Thymus (tissue), 11 donors: Measurements from ENCODE around the gene MYO5B. TPM values are rescaled to one million over a fixed set of nuclear protein-coding genes. Genes with fewer than 3 reads are reported as not detected.

Source experiments
- DNase-seq, 9 donors: peaks; one replicate each; pipeline ENCODE4 v3.0.0-alpha.2; 2013; ENCODE audit warnings: low spot score in 9 of 9, low read depth in 6 of 9, missing footprints in 1 of 9
- H3K27ac ChIP-seq, 2 donors: one replicate each; pipeline ENCODE4 v1.5.1; 2013; ENCODE audit warnings: control low read depth in 1 of 2, low read depth in 1 of 2, low read length in 1 of 2, mild to moderate bottlenecking in 1 of 2, moderate library complexity in 1 of 2
- H3K27me3 ChIP-seq, 2 donors: one replicate each; pipeline ENCODE4 v1.5.1; 2013; ENCODE audit warnings: low read length in 1 of 2; ENCODE audit not compliant: control insufficient read depth in 2 of 2, insufficient read depth in 1 of 2
- H3K36me3 ChIP-seq, 2 donors: one replicate each; pipeline ENCODE4 v1.5.1; 2013; ENCODE audit warnings: low read length in 1 of 2, mild to moderate bottlenecking in 1 of 2, moderate library complexity in 1 of 2; ENCODE audit not compliant: control insufficient read depth in 2 of 2, insufficient read depth in 2 of 2
- H3K4me1 ChIP-seq, 2 donors: one replicate each; pipeline ENCODE4 v1.5.1; 2013; ENCODE audit warnings: low read length in 2 of 2; ENCODE audit not compliant: control insufficient read depth in 2 of 2, insufficient read depth in 2 of 2
- H3K4me3 ChIP-seq, 2 donors: one replicate each; pipeline ENCODE4 v1.5.1; 2013; ENCODE audit warnings: low read length in 2 of 2, control low read depth in 1 of 2, mild to moderate bottlenecking in 1 of 2
- H3K9me3 ChIP-seq, 2 donors: one replicate each; pipeline ENCODE4 v1.5.1; 2013; ENCODE audit warnings: low read length in 1 of 2, mild to moderate bottlenecking in 1 of 2; ENCODE audit not compliant: control insufficient read depth in 2 of 2, insufficient read depth in 1 of 2
- WGBS: extraction: QIAGEN DNeasy Blood & Tissue Kit; methylation state at CpG from one replicate; pipeline ENCODE4 v1.1.7; 2013; 5-methylcytosine and 5-hydroxymethylcytosine counted together
- polyA plus RNA-seq: library from polyadenylated mRNA; stranded (reverse); fragments of 200-250 nt; gene quantifications from one replicate; pipeline ENCODE4 v1.2.3, GENCODE V29; 2013
- total RNA-seq: library from RNA; stranded (reverse); fragments of 120-200 nt; gene quantifications from one replicate; pipeline ENCODE4 v1.2.4, GENCODE V29; 2013
- donor health status: healthy.

Gene MYO5B
- total and polyA plus RNA-seq, 2 donors = 6.2 to 11.1 TPM

DNA sequence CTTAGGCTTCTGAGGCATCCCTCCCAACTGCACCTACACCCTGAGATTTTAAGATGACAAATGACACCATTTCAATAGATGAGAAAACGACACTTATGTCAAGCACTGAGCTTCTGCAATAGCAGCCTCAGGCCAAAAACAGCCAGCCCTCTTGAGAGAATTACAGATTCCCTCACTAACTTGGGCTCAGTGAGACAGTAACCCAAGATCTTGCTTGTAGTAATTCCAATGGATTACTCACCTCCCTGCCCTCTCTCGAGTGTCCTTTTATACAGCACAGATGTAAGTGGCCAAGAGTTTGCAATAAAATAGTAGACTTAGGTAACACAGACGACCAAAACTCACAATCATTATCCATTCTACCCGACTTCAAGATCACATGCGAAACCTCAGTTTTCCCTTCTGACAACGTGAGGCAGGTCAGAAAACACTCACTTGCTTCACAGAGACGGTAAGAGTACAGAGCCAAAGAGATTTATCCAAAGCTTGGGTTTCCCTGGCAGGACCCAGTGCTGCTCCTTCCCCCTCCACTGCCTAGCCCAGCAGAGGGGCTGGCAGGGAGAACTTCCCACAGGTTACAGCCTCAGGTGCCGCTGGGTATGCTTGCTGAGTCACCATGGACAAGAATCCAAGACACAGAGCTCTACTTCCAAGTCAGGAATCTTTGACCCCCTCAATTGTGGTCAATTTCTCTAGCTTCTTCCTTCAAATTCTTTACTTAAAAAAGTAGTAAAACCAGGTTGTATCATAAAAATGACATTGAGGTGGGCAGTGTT lies 181.4 kb downstream of the MYO5B start:
- Histone ChIP-seq H3K36me3 (no peaks in the 10 kb centered on the region), H3K27me3 (no peaks in the 10 kb centered on the region), H3K4me3 (no peak overlapping the region), H3K4me1 (no peaks in the 10 kb centered on the region), H3K9me3 (no peaks in the 10 kb centered on the region), H3K27ac (no peak overlapping the region)
- DNase-seq = no peak
- 85% methylated on average over 8 of the region's 8 CpGs for WGBS

DNA sequence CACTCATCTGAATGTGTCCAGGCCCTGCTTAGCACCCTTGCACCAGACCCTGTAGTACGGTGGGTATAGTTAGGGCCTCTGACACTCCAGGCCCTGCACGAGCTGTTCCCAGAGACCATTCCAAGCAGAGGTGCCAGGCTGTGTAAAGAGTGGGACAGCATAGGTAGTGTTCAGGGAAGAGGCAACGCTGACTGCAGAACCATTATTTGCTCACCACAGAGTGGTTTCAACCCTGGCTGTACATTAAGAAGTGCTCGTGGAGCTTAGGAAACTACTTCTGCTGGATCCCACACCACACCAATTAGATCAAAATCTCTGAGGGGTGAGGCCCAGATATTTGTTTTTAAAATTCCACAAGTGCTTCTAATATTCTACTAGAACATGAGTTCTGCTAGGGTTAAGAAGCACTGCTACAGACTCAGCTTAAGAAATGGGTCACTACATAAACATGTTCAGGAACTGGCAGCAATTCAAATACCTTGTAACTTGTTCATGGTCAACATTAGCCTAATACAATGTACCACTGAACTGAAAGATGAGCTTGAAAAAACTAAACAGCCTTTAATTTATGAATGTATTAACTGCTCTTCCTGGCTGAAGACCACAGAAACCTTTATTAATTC lies 183.0 kb downstream of the MYO5B start:
- no peaks in the 10 kb centered on the region for H3K4me1 ChIP-seq
- no peak for DNase-seq

DNA sequence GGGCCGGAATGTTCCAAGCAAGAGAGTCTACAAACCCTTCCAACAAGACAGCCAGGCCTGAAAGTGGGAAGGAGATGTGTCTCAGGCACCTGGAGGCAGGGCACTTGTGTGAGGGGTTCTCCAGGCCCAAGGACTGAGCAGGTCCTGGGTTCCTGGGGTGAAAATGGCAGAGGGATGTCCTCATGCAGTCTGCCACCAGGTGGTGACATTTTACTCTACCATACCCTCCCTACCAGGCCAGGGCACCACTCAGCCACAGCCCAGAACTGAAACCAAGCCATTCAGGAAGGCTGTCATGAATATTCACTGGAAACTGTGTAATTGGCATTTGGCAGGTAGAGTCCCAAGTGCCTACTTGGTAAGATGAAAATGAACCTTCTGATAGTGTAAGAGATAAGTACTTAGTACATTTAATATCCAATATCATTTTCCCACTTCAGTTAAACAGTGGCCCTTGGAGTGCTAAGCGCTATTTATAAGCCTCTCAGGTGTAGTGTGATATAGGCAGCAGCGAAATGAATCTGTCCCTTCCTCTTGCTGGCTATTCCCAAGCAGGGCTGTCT lies 185.1 kb downstream of the MYO5B start:
- no peaks in the 10 kb centered on the region for H3K9me3 ChIP-seq
- no peaks in the 10 kb centered on the region for H3K27me3 ChIP-seq
- no peak overlapping the region for H3K27ac ChIP-seq
- H3K36me3 ChIP-seq = no peaks in the 10 kb centered on the region
- WGBS = 96% methylated on average over 3 of the region's 3 CpGs
- no peaks in the 10 kb centered on the region for H3K4me1 ChIP-seq
- H3K4me3 ChIP-seq = no peak overlapping the region
- peak in 8 of 9 donors; percentile 2 to 47 (median 16) for DNase-seq

More for the DNA sequence above, 183.0 kb downstream of the MYO5B start:
- no peak overlapping the region for H3K4me3 ChIP-seq
- H3K27me3 ChIP-seq = no peaks in the 10 kb centered on the region
- no peaks in the 10 kb centered on the region for H3K36me3 ChIP-seq
- WGBS = 94% methylated on average over 4 of the region's 4 CpGs
- H3K27ac ChIP-seq = no peak overlapping the region
- H3K9me3 ChIP-seq = no peaks in the 10 kb centered on the region

DNA sequence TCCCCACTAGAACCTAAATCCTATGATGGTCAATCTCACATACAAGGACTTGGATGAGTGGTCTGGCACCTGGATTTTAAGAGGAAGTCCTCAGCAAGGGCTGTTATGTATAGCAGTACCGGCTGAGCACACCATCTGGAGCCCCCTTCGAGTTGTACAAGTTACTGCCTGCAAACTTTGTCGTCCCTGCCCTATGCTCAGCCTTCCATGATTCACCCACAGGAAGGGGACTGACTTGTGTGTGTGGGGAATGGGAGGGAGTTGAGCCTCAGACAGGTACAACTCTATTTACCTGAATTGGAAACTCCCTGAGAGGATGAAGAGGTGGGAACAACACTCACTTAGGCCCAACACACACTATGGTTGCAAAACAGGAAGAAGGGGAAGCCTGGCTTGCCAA lies 186.6 kb downstream of the MYO5B start:
- no peaks in the 10 kb centered on the region for H3K36me3 ChIP-seq
- H3K4me1 ChIP-seq = no peaks in the 10 kb centered on the region
- H3K27ac ChIP-seq = no peak overlapping the region
- no peak for DNase-seq
- WGBS = 83% methylated on average over 3 of the region's 3 CpGs
- no peak overlapping the region for H3K4me3 ChIP-seq
- H3K9me3 ChIP-seq = no peaks in the 10 kb centered on the region
- H3K27me3 ChIP-seq = no peaks in the 10 kb centered on the region

DNA sequence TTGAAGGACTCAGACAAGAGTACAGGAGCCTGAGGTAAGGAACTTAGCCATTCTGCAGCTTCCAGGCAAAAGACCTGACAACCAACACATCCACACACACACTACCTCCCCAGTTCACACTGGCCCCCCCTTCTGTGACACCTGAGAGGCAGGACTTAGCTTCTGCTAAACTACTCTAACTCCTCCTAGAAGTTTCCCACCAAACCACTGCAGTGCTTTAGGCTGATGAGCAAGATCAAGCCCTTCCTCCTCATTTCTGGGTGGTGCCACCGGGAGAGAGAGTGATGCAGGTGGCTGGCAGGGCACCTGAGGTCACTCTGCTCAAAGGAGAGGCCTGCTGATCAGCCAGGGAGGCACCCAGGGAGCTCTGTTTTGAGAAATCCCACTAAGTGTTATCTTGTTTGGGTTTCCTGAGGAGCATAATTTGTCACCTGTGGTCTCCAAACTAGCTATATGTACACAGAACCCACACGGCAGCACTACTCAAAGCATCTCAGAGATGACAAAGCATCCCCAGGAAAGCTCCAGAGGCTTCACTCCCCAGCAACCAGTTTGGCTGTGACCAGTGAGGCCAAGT lies 188.4 kb downstream of the MYO5B start:
- 83% methylated on average over 2 of the region's 2 CpGs for WGBS
- H3K4me1 ChIP-seq = no peaks in the 10 kb centered on the region
- H3K27me3 ChIP-seq = no peaks in the 10 kb centered on the region
- DNase-seq = no peak
- no peak overlapping the region for H3K4me3 ChIP-seq
- H3K36me3 ChIP-seq = no peaks in the 10 kb centered on the region
- H3K9me3 ChIP-seq = no peaks in the 10 kb centered on the region
- H3K27ac ChIP-seq = no peak overlapping the region

DNA sequence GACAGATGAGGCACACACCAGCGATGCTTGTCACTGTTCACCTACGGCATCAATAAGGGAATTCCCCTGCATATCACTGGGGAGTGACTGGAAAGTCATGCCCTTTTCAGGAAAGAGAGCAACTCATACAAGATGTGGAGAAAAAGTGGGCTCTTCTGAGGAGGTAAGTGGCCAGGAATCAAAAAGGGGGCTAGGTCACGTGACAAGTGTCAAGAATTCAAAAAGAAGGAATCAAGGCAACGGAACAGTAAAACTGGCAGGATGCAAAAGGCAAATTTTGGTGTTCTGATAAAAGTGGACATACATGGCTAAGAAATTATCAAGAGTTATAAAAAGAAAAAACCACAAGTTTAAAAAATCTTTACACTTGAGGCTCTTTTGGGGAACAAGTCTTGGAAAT lies 190.9 kb downstream of the MYO5B start:
- H3K36me3 ChIP-seq = no peaks in the 10 kb centered on the region
- WGBS = 84% methylated on average over 4 of the region's 4 CpGs
- H3K27me3 ChIP-seq = no peaks in the 10 kb centered on the region
- no peak overlapping the region for H3K4me3 ChIP-seq
- no peaks in the 10 kb centered on the region for H3K9me3 ChIP-seq
- H3K4me1 ChIP-seq = no peaks in the 10 kb centered on the region
- H3K27ac ChIP-seq = no peak overlapping the region
- no peak for DNase-seq

DNA sequence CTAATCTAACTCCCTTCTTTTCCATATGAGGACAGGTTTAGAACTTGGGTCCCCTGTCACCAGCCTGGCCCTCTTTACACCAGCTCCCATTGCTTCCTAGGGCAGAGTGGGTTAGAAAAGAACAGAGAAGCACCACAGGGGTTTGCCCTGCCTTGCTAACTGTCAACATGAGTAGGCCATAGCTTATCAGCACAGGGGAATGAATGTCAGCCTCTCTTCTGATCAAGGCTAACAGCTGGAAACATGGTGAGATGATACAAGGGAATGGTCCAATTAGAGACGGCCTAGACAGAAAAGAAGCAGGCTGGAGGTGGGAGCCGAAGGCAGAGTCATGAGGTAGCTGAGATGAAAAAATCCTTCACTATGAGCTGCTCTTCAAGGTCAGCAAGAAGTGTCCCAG lies 192.2 kb downstream of the MYO5B start:
- no peaks in the 10 kb centered on the region for H3K36me3 ChIP-seq
- H3K27ac ChIP-seq = no peak overlapping the region
- no peaks in the 10 kb centered on the region for H3K9me3 ChIP-seq
- no peaks in the 10 kb centered on the region for H3K4me1 ChIP-seq
- WGBS = 97% methylated on average over 2 of the region's 2 CpGs
- no peaks in the 10 kb centered on the region for H3K27me3 ChIP-seq
- DNase-seq = no peak
- no peak overlapping the region for H3K4me3 ChIP-seq

DNA sequence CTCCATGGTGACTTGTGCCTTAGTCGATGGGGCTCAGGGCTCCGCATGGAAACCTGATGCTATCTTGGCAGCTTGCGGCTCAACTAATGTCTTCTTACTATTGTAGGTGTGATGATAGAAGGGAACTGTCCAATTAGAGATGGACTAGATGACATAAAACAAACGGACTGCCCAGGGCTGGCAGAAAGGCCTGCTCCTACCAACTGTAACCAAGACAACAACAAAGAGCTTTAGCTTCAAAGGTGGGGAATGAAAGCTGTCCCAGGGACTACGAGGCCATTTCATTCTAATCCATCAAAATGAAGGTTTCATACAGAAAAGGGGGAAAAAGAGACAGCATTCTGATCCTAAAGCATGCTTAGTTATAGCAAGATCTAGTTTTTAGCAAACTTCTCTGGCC lies 194.7 kb downstream of the MYO5B start:
- WGBS = 89% methylated on average over 5 of the region's 5 CpGs
- no peak for DNase-seq
- Histone ChIP-seq H3K4me1 (no peaks in the 10 kb centered on the region), H3K9me3 (no peaks in the 10 kb centered on the region), H3K36me3 (no peaks in the 10 kb centered on the region), H3K27me3 (no peaks in the 10 kb centered on the region), H3K27ac (no peak overlapping the region), H3K4me3 (no peak overlapping the region)

DNA sequence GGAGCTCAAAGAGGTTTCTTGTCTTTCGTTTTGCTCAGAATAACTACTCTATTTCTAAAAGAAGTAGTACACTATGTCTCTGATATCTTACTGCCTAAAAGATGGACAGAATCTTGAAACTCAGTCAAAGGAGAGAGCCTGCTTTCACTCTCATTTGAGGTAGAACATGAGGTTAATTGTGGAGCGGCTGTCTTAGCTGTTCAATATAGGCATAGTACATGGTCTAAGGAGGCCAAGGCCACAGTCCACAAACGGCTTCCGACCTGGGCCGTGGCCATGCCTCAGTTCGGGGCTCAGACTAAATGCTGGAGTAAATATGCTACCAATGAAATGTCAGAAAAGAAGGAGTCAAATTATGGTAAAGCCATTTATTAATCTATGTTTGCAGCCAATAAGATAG lies 195.8 kb downstream of the MYO5B start:
- WGBS = 95% methylated on average over 6 of the region's 6 CpGs
- H3K9me3 ChIP-seq = no peaks in the 10 kb centered on the region
- no peak for DNase-seq
- H3K27ac ChIP-seq = no peak overlapping the region
- H3K27me3 ChIP-seq = no peaks in the 10 kb centered on the region
- no peaks in the 10 kb centered on the region for H3K4me1 ChIP-seq
- H3K4me3 ChIP-seq = no peak overlapping the region
- H3K36me3 ChIP-seq = no peaks in the 10 kb centered on the region
